Caco-2 (cell line): Measurements from ENCODE around the gene ASMT. TPM values are rescaled to one million over a fixed set of nuclear protein-coding genes. Genes with fewer than 3 reads are reported as not detected.
"Not testable (repeated sequence)": the region's sequence is repeated elsewhere in the genome, so short reads cannot be mapped to it uniquely, and the experiment has no call there.

Source experiments
- BruUV-seq: library from RNA; stranded (reverse); fragments of 400-500 nt; replicated peaks from 2 replicates; lab custom pipeline; 2021; lab: Mats Ljungman, UMichigan
- CTCF ChIA-PET: fragments of 300-600 bp; sonication (Branson Sonifier 250); formaldehyde crosslinking; loops from one replicate; lab custom pipeline; 2022; ENCODE audit warnings: antibody characterized with exemption; lab: Charles Lee
- POLR2A ChIA-PET: fragments of 300-600 bp; sonication (Branson Sonifier 250); formaldehyde crosslinking; loops from one replicate; lab custom pipeline; 2022; ENCODE audit warnings: antibody characterized with exemption; lab: Charles Lee
- DNase-seq, 2 experiments: peaks; one replicate each; pipeline versions ENCODE4 v3.0.0 to v3.0.0-alpha.2; 2020 to 2022
- H3K27me3 ChIP-seq: replicated peaks from 2 replicates; pipeline ENCODE4 v1.6.0; 2011; ENCODE audit warnings: low read length; ENCODE audit not compliant: control insufficient read depth, insufficient read depth
- H3K36me3 ChIP-seq: 2 replicates; pipeline ENCODE4 v1.5.1; 2011; ENCODE audit warnings: low read length; ENCODE audit not compliant: control insufficient read depth, insufficient read depth
- H3K4me1 ChIP-seq: fragments of 250-450 bp; sonication (Bioruptor Pico); 2 replicates; pipeline ENCODE4 v1.5.1; 2020; ENCODE audit warnings: mild to moderate bottlenecking
- H3K4me3 ChIP-seq: 2 replicates; pipeline ENCODE4 v1.5.1; 2011; ENCODE audit warnings: low read depth, mild to moderate bottlenecking, control low read depth, low read length
- H3K9me3 ChIP-seq: fragments of 250-450 bp; sonication (Bioruptor Pico); 2 replicates; pipeline ENCODE4 v1.5.1; 2020; ENCODE audit warnings: mild to moderate bottlenecking, moderate library complexity
- H3K27ac Mint-ChIP-seq: one replicate; pipeline ENCODE4 v1.8.0; 2022; ENCODE audit warnings: mixed read lengths; ENCODE audit not compliant: unreplicated experiment
- H3K27me3 Mint-ChIP-seq: one replicate; pipeline ENCODE4 v1.8.0; 2022; ENCODE audit warnings: mixed read lengths; ENCODE audit not compliant: insufficient read depth, unreplicated experiment
- H3K36me3 Mint-ChIP-seq: one replicate; pipeline ENCODE4 v1.8.0; 2022; ENCODE audit warnings: mild to moderate bottlenecking, mixed read lengths; ENCODE audit not compliant: insufficient read depth, unreplicated experiment
- H3K4me1 Mint-ChIP-seq: one replicate; pipeline ENCODE4 v1.8.0; 2022; ENCODE audit warnings: low read depth, mixed read lengths; ENCODE audit not compliant: unreplicated experiment
- H3K4me3 Mint-ChIP-seq: one replicate; pipeline ENCODE4 v1.8.0; 2022; ENCODE audit warnings: mild to moderate bottlenecking, moderate library complexity, mixed read lengths; ENCODE audit not compliant: unreplicated experiment
- H3K9me3 Mint-ChIP-seq: one replicate; pipeline ENCODE4 v1.8.0; 2022; ENCODE audit warnings: mixed read lengths; ENCODE audit not compliant: unreplicated experiment
- CTCF ChIP-seq, 2 experiments: fragments of 200-600 bp in 1 of 2; IDR thresholded peaks; 1 replicate in 1 of 2; 2 replicates in 1 of 2; pipeline versions ENCODE4 v1.5.1 to v1.8.0; 2011 to 2022; ENCODE audit warnings: antibody characterized with exemption in 1 of 2, control low read depth in 1 of 2, inconsistent platforms in 1 of 2, low read depth in 1 of 2, low read length in 1 of 2, mild to moderate bottlenecking in 1 of 2, moderate library complexity in 1 of 2; ENCODE audit not compliant: insufficient read depth in 1 of 2, severe bottlenecking in 1 of 2, unreplicated experiment in 1 of 2
- intact Hi-C: fragments of 100-400 bp; cut with micrococcal nuclease; formaldehyde crosslinking; loops from one replicate; pipeline ENCODE4 v1.10.0; 2022; ENCODE audit not compliant: unreplicated experiment
- total RNA-seq: library from RNA; stranded (reverse); gene quantifications from 2 replicates; pipeline ENCODE4 v1.2.3, GENCODE V29; 2022

ASMT gene
- total RNA-seq, 1 experiment from 2014 or later = not detected

- DNase-seq = peak in 1 of 2 experiments; percentile 27
- H3K27me3 ChIP-seq, H3K27me3 Mint-ChIP-seq, H3K4me3 Mint-ChIP-seq, H3K4me3 ChIP-seq, H3K27ac Mint-ChIP-seq, BruUV-seq, H3K36me3 ChIP-seq, POLR2A ChIA-PET, H3K4me1 ChIP-seq, H3K9me3 ChIP-seq, CTCF ChIA-PET, H3K4me1 Mint-ChIP-seq, H3K36me3 Mint-ChIP-seq: not testable (repeated sequence)
- TF ChIP-seq CTCF (IDR thresholded peaks at IDR 0.05; ENCODE audit: insufficient read depth in 1 of 2, low read depth in 1 of 2, low read length in 1 of 2, severe bottlenecking in 1 of 2, unreplicated experiment in 1 of 2) = peak; percentile 47 to 61
- intact Hi-C loops = loop anchor here (2.0 kb wide), 1 partner anchor 941 kb away; no protein-coding TSS in a partner anchor
- H3K9me3 Mint-ChIP-seq = peaks cover 11% of the 10 kb centered on the region
These were observed 37.4 kb downstream of the ASMT start for GRCh38 chrX:1652011-1652811.

GRCh38 chrX:1656379-1656778 is 41.5 kb downstream of the ASMT start:
- Histone ChIP-seq H3K9me3 (no peaks in the 10 kb centered on the region), H3K36me3 (no peaks in the 10 kb centered on the region), H3K4me3 (no peak overlapping the region), H3K4me1 (no peaks in the 10 kb centered on the region), H3K27me3 (no peaks in the 10 kb centered on the region)
- H3K9me3 Mint-ChIP-seq = peaks cover 20% of the 10 kb centered on the region
- ChIA-PET CTCF (no interaction called here), POLR2A (no interaction called here)
- H3K27ac Mint-ChIP-seq = no peak overlapping the region
- H3K4me1 Mint-ChIP-seq = peaks cover 8% of the 10 kb centered on the region
- no peaks in the 10 kb centered on the region for H3K36me3 Mint-ChIP-seq
- BruUV-seq = no TSS peak
- TF ChIP-seq CTCF (IDR thresholded peaks at IDR 0.05; ENCODE audit: insufficient read depth in 1 of 2, low read depth in 1 of 2, low read length in 1 of 2, severe bottlenecking in 1 of 2, unreplicated experiment in 1 of 2) = no peak
- intact Hi-C loops = no loop called here
- DNase-seq = no peak
- no peaks in the 10 kb centered on the region for H3K27me3 Mint-ChIP-seq
- H3K4me3 Mint-ChIP-seq = no peak overlapping the region

- ChIA-PET POLR2A (no interaction called here), CTCF (no interaction called here)
- peaks cover 24% of the 10 kb centered on the region for H3K9me3 Mint-ChIP-seq
- H3K4me3 ChIP-seq = no peak overlapping the region
- intact Hi-C loops = no loop called here
- peaks cover 8% of the 10 kb centered on the region for H3K4me1 Mint-ChIP-seq
- H3K36me3 Mint-ChIP-seq = no peaks in the 10 kb centered on the region
- no peak for DNase-seq
- H3K27ac Mint-ChIP-seq = peak overlapping the region; percentile 52
- H3K4me3 Mint-ChIP-seq = peak overlapping the region; percentile 21
- no peaks in the 10 kb centered on the region for H3K4me1 ChIP-seq
- H3K27me3 ChIP-seq = no peaks in the 10 kb centered on the region
- BruUV-seq = no TSS peak
- TF ChIP-seq CTCF (IDR thresholded peaks at IDR 0.05; ENCODE audit: insufficient read depth in 1 of 2, low read depth in 1 of 2, low read length in 1 of 2, severe bottlenecking in 1 of 2, unreplicated experiment in 1 of 2) = no peak
- no peaks in the 10 kb centered on the region for H3K9me3 ChIP-seq
- H3K36me3 ChIP-seq = no peaks in the 10 kb centered on the region
- no peaks in the 10 kb centered on the region for H3K27me3 Mint-ChIP-seq
These were observed 42.7 kb downstream of the ASMT start for GRCh38 chrX:1657367-1658070.
